ENCODE results near the gene RPL32. TPM values are rescaled to one million over a fixed set of nuclear protein-coding genes. Genes with fewer than 3 reads are reported as not detected.

The RPL32 gene
- total RNA-seq, 1 experiment from 2014 or later = 1,643 TPM

DNA sequence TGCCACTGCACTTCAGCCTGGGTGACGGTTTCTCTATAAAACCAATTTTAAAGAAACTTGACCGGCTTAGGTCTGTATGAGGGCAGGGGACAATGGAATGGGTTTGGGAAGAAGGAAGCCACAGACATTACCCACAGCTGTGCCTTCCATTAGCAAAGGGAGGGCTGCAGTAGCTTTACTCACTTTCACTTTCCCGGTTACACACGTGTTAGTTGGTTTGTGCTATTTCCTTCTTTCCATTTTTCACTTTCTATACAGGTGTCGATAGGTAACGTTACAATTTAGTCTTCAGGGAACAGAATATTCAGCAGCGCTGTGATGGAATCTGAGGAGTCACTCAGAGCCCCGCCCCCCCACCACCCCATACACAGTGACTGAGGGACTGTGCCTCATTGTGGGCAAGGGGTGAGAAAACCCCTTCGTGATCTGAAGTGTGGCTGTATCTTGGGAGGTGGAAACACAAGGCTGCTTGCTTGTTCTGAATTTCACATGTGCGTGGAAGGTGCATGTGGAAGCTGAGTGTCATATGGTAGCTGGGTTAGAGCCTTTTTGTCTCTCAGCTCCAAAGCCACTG, 44.8 kb upstream of the RPL32 start (continued):
- no peak for TF ChIP-seq SMAD4 (CRISPR knock-in tag; IDR thresholded peaks at IDR 0.05)

DNA sequence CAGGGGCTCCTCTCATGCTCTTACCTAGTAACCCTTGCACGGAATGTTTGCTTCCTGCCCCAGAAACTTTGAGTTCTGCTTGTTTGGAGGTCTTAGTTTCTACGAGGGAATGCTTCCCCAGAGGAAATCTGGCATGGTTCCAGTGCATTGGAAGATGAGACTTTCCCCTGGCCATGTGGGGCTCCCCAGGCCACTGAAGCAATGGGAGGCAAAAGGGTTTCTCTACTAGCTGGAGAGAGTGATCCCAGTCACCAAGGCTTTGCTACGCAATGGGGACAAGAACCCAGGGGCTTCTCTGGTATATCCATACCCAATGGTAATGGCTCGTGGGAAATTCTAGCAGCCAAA, 44.2 kb upstream of the RPL32 start:
- POLR2A ChIA-PET = interaction anchor here (0.6 kb wide), 1 partner anchor 351 kb away, joined by 7 read pairs; no protein-coding TSS in a partner anchor
- no peak overlapping the region for H3K27ac Mint-ChIP-seq
- DNase-seq (ENCODE audit: low spot score) (no peak), ATAC-seq (no peak)
- TF ChIP-seq EMX1 (CRISPR knock-in tag; IDR thresholded peaks at IDR 0.05) (no peak), SMAD3 (CRISPR knock-in tag; IDR thresholded peaks at IDR 0.05; ENCODE audit: borderline replicate concordance) (no peak), GTF2I (CRISPR knock-in tag; conservative IDR thresholded peaks at IDR 0.05) (no peak), ZNF121 (CRISPR knock-in tag; IDR thresholded peaks at IDR 0.05) (no peak), USF2 (CRISPR knock-in tag; IDR thresholded peaks at IDR 0.05) (no peak), OVOL2 (CRISPR knock-in tag; IDR thresholded peaks at IDR 0.05; ENCODE audit: borderline replicate concordance) (no peak), PRDM15 (CRISPR knock-in tag; IDR thresholded peaks at IDR 0.05) (no peak)
- TF ChIP-seq, protein P1, sequence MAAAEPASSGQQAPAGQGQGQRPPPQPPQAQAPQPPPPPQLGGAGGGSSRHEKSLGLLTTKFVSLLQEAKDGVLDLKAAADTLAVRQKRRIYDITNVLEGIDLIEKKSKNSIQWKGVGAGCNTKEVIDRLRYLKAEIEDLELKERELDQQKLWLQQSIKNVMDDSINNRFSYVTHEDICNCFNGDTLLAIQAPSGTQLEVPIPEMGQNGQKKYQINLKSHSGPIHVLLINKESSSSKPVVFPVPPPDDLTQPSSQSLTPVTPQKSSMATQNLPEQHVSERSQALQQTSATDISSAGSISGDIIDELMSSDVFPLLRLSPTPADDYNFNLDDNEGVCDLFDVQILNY (CRISPR knock-in tag; IDR thresholded peaks at IDR 0.05) = no peak
- TF ChIP-seq, protein P2, sequence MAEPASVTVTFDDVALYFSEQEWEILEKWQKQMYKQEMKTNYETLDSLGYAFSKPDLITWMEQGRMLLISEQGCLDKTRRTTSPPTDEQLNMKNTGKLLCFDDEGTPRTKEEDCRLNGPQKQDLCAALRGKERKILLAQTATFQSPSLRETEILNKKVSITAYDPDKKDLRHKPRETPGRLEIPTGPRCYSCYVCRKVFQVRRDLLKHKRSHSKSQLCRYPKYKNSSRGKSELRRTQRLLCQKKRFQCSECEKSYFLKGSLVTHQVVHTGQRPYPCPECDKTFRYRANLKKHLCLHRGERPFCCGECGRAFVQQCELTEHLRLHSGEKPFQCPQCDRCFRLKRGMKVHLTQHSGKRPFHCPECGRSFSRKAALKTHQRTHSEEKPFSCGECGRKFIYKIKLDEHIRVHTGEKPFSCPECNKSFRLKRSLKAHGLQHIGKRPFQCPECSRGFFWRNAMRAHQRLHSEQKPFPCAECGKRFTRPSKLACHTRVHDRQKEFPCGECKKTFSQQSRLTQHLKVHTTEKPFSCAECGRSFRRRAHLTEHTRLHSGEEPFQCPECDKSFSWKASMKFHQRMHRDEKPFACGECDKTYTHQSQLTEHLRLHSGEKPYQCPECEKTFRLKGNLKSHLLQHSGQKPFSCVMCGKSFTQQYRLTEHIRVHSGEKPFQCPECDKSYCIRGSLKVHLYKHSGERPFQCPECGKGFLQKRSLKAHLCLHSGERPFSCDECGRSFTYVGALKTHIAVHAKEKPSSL (CRISPR knock-in tag; conservative IDR thresholded peaks at IDR 0.05) = no peak
- peaks cover 57% of the 10 kb centered on the region for H3K27me3 Mint-ChIP-seq (ENCODE audit: low read depth)
- H3K36me3 Mint-ChIP-seq = no peaks in the 10 kb centered on the region
- H3K4me3 Mint-ChIP-seq = no peak overlapping the region
- peaks cover 6% of the 10 kb centered on the region for H3K4me1 Mint-ChIP-seq
- H3K9me3 Mint-ChIP-seq = peaks cover 4% of the 10 kb centered on the region
- CTCF ChIA-PET = interaction anchor here (1.1 to 2.2 kb wide), 3 partner anchors 9 to 99 kb away, joined by 3 to 8 read pairs (median 5); no protein-coding TSS in a partner anchor

- ChIA-PET CTCF (interaction anchor here (0.6 to 2.2 kb wide), 6 partner anchors 9 to 524 kb away, joined by 3 to 8 read pairs (median 3); no protein-coding TSS in a partner anchor), POLR2A (no interaction called here)
- no peak for ATAC-seq
- no peak for TF ChIP-seq E2F4 (CRISPR knock-in tag; IDR thresholded peaks at IDR 0.05; ENCODE audit: borderline replicate concordance, low read depth)
- TF ChIP-seq HMGA2 (CRISPR knock-in tag; IDR thresholded peaks at IDR 0.05) = no peak
- TF ChIP-seq NR2C2 (CRISPR knock-in tag; IDR thresholded peaks at IDR 0.05) = no peak
- no peak for TF ChIP-seq ZNF219 (CRISPR knock-in tag; IDR thresholded peaks at IDR 0.05; ENCODE audit: borderline replicate concordance)
- Mint-ChIP-seq H3K9me3 (peaks cover 4% of the 10 kb centered on the region), H3K36me3 (no peaks in the 10 kb centered on the region), H3K4me1 (peaks cover 6% of the 10 kb centered on the region), H3K27ac (no peak overlapping the region), H3K4me3 (no peak overlapping the region), H3K27me3 (ENCODE audit: low read depth) (peaks cover 52% of the 10 kb centered on the region)
- no peak for DNase-seq (ENCODE audit: low spot score)
Observed at GRCh38 chr3:12884790-12885582, 43.6 kb upstream of the RPL32 start.
